Hematopoietic multipotent progenitor cell treated with erythropoietin and hydrocortisone succinate and interleukin-3 and kit ligand, for 4 days (in vitro differentiated cells): ENCODE results near the gene C8B.

ENCODE experiments used
- DNase-seq: peaks from one replicate; pipeline ENCODE4 v3.0.0-alpha.2; 2015

Gene C8B

DNA sequence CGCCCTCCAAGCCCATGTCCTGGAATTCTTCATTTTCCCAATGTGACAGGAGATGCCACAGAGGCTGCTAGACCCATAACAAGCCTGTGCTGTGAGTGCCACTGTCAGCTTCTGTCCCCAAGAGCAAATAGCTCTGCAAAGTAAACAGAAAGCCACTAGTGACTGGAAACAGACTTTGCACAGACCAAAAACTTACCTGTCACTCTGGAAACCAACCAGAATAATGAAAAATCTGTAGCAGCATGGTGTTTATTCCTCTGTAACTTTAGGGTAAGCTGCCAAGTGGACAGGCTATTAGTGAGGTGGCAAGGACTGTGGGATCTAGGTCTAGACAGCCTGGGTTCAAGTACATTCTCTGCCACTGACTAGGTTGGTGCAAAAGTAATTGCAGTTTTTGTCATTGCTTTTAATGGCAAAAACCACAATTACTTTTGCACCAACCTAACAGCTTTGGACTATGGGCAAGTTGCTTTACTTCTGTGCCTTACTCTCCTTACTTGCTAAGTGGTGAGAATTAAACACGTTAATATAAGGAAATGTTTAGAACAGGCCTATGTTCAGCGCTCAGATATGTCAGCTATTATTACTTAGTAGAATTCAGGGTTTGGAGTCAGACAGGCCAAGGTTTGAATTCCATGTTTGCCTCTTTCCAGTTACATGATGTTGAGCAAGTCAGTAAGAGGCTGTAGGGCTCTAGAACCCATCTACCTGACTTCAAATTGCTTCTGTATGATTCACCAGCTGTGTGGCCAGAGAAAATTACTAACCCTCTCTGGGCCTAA lies at the start of gene C8B:
C8B (minus strand) TSS at position 100 of the 782 bp plus-strand sequence; CDS start at position 33, 67 bp downstream.
- no peak for DNase-seq

DNA sequence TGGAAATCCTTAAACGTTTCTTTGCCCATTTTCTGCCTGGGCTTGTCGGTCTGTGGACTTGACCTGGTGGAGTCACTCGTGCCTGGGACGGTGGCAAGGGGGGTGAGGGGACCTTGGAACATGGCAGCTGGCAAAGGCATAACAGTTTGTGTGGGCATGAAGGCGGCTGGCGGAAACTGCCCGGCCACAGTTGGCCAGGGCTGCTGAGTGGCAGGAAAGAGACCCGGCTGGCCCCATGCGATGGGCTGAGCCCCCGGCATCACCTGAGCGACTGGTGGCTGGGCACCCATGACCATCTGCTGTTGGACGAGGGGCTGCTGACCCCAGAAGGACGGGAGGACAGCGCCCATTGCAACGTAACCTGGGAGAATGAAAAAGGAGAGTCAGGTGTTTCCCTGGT lies 49.3 kb upstream of the C8B start:
- no peak for DNase-seq

DNA sequence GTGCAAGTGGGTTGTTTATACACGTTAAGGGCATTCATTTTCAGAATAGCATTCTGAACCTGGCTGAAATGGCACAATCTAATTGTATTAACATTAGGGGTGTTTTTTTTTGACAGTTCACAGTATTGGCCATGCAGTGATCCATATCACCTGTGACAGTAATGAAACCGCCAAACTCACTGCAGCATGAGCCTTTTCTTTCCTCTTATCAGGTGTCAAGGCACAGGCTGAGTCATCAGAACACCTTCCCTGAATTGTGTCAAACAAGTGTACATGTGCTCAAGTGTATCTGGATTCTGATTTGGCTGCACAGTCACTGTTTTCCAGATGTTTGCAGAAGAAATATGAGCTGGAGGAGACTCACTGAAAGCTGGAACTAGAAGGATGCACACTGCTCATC lies 47.7 kb upstream of the C8B start:
- no peak for DNase-seq

DNA sequence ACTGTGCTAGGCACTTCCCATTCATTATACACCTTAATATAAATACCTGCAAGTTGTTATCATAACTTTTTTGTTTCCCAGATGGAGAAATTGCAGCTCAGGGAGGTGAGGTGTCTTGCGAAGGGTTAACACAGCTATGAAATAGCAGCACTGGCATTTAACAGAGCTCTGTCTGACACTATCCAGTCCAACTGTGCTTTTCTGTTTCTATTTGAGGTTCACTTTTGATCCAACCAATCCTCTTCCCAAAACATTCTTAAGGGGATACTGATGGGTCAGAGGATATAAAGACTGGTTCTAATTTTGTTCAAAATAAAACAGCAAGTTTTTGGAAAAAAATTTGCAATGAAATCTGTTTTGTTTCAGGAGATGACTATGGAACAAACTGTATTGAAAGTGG lies 46.5 kb upstream of the C8B start:
- no peak for DNase-seq

DNA sequence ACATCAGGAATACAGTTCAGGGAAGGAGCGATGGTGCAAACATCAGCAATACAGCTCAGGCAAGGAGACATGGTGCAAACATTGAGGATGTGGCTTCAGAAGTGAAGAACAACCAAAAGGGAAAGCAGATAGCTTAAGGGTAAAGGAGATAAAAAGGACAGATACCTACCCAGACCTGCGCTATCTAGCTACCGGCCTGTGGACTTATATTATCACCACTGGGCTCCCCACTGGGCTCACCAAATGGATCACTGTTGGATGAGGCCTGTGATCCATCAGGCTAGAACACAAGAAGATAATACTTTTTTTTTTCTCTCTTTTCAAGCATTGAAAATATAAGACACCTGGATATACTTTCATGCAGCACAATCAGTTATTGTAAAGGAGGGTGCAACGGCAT lies 44.7 kb upstream of the C8B start:
- no peak for DNase-seq

DNA sequence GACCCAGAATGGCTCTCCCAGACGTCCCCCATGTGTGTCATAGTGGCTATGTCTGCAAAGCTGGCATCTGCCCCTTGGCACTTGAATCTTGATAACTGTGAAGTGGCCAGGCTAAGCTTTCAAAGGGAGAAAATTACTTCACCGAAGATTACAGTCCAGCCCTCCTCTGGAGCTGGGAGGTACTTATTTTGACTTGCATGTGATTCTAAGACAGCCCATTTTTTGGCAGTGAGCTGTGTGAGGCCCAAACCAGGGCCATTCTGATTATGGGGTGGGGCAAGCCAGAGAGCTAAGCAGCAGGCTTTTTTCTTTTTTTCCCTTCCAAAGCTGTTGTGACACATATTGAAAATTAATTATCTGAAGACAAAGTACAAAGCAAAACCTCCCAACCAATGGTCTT lies 42.1 kb upstream of the C8B start:
- no peak for DNase-seq

DNA sequence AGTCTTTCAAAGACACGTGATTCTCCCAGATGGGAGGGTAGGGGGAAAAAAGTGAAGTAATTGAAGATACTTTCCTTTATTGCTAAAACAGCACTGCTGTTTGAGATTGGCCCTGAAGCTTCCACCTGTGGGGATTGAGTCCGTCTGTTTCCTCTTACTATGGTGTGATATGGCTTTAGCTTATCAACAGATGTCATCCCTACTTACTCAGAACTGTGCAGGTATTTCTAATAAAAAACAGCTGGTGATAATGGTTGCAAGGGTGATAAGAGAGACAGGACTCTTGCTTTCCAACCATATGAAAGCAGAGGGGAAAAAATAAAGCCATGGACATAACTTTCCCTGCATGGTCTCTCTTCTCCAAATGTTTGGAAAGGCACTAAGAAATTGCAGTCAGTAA lies 41.7 kb upstream of the C8B start:
- DNase-seq: no peak

DNA sequence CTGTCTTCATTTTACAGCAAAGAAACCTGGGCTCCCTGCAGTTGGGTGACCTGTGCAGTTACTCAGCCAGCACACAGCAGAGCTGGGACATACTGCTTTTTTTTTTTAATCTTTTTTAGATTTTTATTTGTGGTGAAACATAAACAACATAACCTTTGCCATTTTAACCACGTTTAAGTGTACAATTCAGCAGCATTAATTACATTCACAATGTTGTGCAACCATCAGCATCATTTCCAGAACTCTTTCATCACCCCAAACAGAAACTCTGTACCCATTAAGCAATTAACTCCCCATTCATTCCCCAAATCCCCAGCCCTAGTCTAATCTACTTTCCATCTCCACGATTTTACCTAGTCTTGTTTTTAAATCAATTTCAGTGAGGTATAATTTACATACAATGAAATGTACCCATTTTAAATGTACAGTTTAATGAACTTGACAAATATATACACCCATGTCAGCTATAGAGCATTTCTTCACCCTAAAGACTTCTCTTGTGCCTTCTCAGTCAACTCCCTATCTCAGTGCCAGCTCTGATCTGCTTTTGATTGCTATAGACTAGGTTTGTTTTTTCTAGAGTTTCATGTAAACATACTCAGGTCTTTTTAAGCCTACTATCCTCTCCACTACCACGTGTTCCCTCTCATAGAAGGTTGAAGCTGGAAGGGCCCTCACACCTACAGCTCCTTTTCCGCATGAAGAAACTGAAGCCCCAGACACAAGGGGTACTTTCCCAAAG lies 37.8 kb upstream of the C8B start:
- DNase-seq: no peak

DNA sequence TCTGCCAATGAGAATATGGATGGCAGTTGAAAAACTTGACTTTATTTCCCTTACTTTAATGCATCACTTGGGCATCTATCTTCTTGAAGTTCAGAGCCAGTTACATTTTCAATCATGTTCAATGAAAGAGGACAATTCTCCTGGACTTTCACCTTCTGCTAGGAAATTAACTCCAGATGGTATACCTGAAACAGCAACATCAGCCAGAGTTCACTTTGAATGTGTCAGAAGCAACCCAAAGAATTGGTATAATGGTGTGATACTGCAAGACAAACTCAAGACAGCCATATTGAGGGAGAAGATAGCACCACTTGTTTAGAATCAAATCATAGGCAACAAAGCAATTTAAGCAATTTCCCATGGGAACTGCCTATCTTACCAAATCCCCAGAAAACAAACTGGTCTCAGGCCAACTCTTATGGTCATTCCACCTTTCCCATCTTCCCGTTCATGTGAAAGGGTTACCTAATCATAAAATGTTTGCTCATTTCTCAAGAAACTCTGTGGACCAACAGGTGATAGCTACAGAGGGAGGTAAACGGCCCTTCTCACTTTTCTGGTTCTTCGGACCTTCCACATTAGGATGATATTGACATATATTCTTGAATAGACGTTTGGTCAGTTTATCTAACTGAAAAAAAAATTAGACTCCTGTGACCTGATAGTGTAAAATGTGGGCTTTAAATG lies 29.7 kb upstream of the C8B start:
- DNase-seq: no peak

DNA sequence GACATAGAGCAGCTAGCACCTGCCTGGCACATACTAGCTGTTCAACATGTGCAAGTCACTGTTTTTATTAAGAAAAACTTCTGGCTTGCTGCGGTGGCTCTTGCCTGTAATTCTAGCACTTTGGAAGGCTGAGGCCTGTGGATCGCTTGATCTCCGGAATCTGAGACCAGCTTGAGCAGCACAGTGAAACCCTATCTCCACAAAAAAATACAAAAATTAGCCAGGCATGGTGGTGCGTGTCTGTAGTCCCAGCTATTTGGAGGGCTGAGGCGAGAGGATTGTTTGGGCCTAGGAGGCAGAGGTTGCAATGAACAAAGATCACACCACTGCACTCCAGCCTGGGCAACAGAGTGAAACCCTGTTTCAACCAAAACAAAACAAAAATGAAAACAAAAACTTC lies 27.7 kb upstream of the C8B start:
- DNase-seq: no peak

DNA sequence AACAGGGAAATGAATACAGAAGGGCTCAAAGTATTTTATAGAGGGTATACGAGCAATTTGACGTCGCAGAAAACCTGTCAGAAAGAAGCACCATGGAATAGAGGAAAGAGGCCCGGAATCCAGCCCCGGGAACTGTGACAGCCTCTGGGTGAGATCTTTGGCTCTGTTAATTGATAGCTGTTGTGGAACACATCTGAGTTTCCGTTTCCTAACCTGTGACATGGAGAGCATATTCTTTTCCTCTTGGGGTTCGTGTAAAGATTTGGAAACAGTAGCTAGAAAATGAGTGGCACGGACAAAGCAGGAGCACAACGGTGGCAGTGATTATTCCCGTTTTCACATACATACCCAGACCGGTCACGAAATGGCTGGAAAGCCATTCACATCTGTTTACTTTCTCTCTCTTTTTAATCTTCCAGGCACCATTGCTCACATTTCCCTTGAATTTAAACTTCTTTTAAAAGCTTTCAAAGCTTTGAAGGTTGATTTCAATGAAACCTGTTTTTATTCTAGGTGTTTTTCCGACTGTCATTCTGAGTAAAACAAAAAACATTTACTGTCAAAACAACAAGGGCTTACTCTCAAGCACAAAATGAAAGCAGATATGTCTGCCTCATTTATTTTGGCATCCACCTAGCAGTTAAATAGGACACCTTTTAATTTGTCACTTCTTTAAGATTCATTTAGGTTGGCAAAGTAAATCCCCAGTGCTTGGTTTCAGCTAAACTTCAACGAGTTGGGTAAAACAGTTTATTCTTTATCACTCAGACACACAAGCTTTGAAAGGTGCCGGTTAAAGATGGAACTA lies 26.7 kb upstream of the C8B start:
- DNase-seq: no peak

DNA sequence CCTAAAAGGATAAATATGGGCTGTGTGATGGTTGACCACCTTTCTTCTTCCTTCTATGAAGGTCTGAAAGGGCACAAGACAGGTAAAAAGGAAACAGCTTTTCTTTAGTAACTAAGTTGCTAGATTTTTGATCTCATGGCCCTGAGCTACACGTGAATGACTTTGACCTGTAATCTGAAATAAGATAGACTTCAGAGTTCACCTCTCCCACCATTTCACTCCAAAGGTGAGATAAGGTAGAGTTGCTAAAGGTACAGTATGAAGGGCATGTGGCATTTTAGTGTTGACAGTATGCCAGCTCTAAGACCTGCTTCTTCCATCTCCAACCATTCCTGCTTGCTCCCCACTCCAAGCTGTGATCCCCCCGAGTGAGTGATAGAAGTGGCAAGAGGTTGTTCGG lies 25.8 kb upstream of the C8B start:
- no peak for DNase-seq

DNA sequence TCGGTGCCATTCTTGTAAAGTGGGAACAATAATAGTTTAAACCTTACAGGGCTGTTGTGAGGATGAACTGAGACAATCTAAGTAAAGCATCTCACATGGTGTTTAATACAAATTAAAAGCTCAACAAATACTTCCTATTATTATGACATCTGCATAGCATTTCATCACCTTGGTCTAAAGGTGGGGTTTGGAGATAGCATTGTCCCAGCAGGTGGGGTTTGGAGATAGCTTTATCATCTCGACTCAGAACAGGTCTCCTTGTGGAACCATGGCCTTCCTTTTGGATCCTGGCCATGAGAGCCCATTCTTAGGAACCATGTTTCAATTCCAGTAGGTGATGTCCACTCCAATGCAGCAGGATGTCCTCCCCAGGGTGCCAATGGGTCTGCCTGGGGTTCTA lies 20.6 kb upstream of the C8B start:
- DNase-seq: no peak

DNA sequence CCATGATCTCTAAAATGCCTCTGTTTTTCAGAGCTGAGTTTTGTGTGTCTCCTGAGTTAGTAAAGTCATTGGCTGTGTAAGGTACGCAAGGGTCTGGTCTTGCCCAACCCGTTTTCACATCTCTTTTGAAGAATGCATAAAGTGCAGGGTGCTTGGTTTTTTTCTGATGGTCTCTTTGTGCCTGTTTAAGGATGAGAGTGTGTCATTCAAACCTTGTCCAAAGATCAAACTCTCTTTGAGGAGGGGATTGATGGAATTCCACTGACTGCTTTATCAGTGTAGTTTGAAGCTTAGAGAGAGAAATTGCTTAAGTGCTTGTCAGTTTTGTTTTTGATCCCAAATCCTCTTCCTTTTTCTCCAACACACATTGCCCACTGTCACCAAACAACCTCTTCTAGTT lies 20.0 kb upstream of the C8B start:
- no peak for DNase-seq

DNA sequence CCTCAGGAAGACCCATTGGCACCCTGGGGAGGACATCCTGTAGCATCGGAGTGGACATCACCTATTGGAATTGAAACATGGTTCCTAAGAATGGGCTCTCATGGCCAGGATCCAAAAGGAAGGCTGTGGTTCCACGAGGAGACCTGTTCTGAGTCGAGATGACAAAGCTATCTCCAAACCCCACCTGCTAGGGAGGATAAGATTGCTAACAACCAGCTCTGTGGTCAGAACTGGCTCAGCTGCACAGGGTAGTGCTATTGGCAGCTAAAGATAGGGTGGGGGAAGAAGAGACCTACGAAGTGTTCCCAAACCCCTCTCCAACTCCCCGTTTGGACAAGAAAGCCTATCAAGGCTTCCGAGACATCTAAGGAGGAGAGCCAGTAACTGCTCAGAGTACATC lies 17.7 kb upstream of the C8B start:
- DNase-seq: peak; percentile 6

DNA sequence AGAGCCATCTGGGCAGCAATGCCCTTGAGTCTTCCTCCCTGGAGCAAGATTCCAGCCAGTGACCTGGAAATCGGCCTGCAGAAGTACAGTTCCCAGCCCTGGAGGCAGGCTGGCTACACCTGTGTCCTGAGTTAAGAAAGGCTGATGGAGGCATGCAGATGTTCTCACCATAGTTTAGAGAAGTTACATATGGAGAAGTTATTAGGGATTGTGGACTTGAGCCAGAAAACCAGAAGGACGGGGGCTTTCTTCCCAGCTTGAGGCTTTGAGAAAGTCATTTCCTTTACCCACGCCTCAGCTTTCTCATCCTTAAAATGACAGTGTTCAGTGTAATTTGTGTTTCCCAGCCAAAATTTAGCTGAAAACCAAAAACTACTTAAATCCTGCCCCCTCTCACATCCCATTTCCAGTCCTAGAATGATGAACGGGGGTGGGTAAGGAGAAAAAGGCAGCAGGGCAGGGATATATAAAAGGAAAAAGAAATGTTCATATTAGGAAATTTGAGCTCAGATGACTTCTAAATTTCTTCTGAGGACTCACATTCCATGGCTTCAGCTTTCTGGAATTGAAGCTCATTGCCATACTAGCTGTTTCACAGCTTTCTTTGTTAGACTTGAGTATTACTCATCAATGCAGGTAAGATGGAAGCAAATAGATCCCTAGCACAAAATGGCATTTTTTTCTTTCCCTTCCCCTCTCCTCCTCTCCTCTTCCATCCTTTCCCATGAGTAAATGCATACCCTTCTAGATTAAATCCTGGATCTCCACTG lies 14.4 kb upstream of the C8B start:
- DNase-seq: no peak

DNA sequence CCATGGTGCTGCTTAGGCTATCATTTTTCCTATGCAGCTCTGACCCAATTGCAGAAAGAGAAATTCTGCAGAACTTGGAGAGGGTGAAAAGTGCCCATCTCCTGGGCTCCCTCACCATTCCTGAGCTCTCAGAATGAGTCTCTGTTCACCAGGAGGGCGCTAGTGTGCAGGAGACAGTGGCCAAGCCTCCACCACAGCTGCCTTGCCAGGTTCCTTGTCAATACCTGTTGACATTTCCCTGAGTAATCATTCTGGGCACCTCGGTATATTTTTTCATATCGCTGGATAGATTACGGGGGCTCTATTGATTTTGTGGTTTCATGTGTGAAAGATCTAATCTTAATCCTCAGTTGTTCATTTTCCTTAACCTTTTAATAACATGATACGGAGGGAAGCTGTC lies 13.0 kb upstream of the C8B start:
- DNase-seq: no peak

DNA sequence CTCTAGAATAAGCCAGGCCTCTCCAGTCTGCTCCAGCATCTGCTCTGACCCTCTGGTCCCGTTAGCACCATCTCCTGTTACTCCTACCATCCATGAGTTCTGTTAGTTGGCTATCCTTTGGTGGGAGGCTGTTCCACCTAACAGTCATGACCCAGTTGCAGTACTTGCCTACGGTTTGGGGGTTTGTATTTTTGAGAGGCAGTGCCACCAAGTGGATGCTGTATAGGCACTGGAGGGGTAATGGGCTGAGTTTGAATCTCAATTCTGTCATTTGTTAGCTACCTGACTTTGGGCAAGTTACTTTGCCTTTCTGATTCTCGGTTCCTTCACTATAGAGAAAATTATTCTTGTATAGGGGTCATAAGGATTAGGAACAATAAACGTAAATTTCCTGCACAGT lies 12.1 kb upstream of the C8B start:
- DNase-seq: no peak

DNA sequence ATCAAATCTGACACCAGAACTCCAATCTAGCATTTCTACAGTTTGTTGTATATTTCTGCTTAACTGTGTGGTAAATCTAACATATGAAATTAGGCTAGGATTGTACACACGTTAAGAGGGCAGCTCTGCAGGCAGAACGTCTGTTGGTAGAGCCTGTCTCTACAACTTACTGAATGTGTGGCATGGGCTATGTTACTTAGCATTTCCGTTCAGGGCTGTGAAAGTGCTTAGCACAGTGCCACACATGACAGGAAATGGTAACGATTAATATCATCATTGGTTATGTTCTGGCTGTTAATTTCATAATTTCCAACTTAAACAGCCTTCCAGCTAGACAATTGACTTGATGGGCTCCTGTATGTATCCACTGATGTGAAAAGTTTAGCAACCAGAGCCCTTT lies 9.6 kb upstream of the C8B start:
- peak; percentile 21 for DNase-seq

DNA sequence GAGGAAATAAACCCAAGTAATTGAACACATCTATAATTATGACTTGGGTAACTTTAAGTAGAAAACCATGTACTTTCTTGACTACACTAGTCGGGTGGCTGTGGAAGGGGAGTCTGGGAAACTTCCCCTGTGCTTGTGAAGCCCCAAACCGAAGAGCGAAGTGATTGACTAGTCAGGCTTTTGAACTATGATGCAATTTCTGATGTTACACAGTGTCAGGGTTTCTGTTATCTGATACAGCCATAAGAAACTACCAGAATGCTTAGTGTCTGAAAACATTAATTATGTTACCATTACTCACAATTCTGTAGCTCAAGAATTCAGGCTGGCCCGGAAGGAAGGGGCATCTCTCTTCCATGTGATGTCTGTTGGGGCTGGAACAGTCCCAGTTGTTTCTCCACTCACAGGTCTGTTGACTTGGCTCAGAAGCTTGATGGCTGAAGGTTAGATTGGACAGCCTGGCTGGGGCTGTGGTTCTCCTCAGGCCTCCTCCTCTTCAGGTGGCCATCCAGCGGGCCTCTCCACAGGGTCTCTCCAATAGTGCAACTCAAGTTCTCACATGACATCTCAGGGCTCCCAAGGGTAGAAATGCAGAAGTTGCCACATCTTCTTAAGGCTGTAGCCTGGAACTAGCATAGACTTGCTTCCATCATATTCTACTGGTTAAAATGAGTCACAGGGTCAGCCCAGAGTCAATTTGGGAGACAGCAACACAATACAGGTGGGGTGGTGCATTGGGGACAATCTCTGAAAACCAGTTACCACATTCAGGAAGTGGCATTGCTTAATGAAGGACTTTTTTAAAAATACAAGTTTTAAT lies 8.3 kb upstream of the C8B start:
- DNase-seq: peak; percentile 12

DNA sequence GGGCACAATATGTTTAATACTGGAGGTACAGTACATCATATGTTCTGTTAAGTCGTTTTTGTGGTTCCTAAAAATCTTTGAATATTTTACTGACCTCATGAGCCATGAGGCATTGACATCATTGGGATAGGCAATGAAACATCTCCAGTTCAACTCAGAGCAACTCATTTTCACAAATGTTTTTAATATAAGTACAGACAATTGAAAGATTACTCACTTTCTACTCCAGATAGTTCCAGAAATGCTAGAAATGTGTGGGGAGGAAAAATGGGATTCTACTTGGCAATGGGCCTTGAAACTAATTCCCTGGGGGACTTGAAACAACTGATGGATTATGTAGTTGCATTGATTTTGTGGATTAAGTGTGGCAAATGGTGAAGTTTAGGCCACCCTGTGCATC lies 7.2 kb upstream of the C8B start:
- DNase-seq: no peak

DNA sequence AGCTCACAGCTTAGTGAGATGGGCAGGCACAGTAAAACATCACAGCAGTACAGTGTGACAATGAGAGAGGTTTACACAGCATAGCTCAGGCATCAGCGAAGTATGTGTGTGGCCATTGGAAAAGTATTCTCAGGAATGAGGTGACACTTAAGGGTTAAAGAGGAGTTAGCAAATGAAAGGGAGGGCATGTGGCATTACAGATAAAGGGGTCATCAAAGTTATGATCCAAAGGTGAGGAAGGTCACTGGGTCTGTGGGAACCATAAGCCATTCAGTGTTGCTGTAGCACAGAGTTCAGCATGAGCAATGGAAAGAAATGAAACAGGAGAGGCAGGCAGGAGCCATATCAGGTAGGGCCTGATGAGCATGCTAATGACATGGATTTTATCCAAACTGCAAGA lies 4.5 kb upstream of the C8B start:
- no peak for DNase-seq
